HCEC 1CT (cell line): Measurements from ENCODE around the gene MACROH2A1.
A peak's percentile ranks its signal among the peaks of the same experiment; 100 is the strongest.

Source experiments
- DNase-seq: peaks from one replicate; pipeline ENCODE4 v3.0.0-alpha.2; 2017

MACROH2A1 gene

DNA sequence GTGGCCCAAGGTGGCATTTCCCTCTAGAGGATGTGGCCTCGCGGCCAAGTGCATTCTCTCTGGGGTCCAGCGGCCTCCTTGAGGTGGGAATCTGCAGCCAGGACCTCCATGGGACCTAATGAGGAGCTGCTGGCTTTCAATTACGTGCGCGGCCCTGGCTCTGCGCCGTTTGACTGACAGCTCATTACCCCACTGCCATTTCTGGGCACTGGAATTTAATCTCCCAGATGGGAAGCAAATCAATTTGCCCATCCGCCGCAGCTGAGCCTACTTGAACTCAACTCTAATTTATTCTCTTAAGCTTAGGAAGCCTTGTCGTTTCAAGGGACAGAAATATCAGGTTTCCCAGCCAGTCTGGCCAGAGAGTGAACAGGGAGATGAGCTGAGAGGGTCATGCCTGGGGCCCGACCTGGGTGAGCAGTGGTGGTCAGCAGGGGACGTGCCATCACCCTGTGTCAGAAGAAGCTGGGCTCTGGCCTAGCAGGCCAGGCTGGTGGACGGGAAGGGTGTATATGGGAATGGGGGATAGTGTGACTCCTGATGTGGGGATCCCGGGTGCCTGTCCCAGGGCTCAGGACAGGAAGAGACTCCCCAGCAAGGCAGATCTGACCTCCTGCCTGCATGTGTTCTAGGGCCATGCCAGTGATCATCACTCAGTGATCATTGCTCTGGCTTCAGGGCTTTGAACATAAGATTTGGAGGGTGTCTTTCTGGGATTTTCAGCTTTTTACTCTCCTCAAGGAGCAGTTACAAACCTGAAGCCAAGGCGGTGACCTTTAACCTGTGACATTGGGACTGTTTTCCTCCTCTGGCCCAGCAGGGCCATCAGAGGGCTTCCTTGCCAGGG lies 69.7 kb downstream of the MACROH2A1 start:
- no peak for DNase-seq

DNA sequence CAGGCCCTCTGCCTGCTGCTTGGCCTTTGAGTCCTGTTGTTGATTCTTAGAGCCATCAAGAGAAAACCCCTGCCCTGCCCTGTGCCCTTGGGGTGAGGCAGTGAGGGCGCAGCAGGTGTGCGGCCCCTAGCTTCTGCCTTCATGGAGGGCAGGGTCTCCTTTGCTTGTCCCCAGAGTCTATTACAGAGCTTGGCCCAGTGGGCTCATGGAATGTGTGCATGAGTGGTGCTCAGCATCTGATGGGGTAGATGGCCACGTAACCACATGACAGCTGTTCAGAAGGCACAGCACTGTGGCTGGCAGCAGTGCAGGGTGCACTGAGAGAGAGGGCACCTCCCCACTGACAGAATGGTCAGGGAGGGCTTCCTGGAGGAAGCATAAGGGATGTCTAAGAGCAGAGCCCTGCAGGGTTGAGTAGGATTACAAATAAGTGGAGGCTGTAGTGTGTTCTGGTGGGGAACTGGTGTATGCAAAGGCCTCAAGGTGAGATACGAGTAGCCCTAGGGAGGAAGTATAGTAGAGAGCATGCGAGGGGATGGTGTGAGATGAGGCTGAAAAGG lies 70.8 kb downstream of the MACROH2A1 start:
- DNase-seq: no peak

DNA sequence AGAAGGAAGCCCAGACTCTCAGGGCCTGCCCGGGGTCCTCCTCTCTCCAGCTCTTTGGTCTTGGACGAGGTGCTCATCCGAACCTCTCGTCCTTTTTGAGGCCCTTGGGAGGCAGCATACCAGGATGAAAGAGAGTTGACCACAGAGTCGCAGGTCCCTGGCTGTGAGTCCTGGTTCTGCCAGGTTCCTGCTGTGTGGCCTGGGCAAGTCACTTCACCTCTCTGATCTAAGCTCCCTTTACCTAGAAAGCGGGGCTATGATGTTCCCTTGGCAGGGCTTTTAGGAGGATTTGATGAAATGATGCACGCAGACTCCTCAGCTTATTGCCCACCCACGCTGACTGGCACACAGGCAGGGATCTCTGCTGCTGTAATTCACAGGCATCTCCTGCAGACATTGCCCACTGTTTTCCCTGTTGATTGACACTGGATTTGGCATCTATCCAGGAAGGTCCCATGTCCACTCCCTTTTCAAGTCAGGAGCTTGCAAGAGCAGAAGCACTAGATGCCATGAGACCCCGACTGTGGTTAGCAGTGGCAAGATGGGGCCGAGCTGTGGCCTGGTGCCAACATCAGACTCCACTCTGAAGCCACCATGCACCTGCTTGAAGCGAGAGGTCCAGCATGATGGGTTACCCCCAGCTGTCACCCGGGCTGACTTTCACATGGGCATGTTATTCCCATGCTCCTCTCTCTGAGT lies 71.5 kb downstream of the MACROH2A1 start:
- no peak for DNase-seq

DNA sequence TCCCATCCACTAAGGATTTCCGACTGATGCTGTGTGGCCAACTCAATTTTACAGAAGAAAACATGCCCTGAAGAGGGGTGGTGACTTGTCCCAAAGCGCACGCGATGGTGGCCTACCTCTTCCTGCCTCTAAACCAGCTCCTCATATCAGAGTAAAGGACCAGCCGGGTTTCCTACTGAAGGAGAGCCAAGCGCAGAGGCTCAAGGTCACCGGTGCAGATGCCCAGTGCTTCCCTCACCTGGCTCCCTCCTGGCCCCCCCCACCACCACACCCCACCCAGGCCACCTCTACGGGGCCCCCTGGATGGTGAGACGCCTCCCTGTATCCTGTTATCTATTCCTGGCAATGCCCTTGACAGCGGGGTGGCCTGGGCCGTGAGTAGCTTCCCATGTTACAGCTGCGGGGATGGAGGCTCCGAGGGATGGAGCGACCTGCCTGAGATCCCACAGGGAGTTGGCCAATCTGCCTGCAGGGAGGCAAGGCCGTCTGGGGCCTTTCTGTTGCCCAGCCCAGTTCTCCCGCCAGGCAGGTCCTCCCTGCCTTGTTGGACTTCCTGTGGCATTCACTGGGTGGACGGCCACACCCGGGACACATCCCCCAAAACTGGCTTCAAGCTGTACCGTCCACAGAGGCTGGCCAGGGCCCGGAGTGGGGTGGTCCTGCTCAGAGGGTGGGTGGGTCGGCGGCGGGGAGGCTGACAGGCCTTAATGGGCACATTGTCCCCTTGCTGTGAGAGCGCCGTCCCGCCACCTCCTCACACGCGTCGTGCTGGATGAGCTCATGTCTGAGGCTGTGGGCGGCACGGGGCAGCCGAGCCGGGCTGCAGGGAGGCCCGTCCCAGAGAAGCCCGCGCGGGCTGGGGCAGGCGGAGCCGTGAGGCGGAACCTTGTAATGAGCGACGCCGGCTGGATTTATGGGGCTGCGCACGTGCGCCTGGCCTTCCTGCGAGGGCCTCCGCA lies 72.5 kb downstream of the MACROH2A1 start:
- no peak for DNase-seq

DNA sequence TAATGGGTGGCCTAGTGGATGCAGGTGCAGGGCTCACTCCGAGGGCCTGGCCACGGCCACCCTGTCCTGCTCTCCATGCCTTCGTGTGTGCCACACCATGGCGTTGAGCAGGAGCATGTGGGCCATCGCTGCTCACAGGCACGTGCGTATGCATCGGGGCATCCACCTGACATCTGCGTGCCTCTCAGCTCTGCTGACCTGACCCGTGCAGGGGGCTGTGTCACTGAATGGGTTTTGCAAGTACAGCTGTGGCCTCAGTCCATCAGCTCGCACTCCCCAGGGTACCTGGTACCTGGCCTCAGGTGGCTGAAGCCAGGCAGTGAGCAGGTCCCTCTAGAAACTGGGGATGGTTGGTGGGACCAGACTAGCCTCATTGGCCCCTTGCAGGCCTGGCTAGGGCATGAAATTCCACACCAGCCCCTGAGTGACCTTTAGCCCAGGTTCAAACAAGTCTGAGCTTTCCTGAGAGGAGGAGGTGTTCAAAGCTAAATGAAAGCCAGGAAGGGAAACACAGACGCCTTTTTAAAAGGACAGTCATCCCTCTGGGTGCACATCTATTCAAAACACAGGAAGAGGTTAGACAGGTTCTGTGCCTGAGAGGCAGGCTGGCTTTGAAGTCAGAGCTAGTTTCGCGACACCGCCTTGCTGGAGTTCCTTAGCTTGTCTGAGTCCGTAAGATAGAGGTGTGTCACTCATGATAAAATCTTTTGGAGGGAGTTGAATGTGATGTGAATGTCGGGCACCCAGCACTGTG lies 74.0 kb downstream of the MACROH2A1 start:
- DNase-seq: no peak

DNA sequence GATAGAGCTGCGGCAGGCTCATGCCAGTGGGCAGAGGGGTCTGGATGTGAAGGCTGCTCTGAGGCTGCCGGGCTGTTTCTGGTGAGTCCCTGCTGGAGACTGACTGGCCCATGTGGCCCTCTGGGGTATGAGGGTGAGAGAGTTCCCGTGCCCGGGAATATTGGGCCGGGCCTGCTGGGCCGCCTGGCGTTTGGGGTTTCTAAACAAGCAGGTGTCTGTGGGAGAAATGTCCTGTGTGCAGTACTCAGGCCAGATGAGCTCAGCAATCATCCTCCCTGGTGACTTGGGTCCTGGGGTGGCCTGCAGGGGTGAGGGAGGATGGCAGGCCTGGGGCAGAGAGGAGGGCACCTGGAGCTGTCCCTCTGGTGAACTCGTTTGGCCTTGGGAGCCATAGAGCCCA lies 74.9 kb downstream of the MACROH2A1 start:
- DNase-seq: no peak

DNA sequence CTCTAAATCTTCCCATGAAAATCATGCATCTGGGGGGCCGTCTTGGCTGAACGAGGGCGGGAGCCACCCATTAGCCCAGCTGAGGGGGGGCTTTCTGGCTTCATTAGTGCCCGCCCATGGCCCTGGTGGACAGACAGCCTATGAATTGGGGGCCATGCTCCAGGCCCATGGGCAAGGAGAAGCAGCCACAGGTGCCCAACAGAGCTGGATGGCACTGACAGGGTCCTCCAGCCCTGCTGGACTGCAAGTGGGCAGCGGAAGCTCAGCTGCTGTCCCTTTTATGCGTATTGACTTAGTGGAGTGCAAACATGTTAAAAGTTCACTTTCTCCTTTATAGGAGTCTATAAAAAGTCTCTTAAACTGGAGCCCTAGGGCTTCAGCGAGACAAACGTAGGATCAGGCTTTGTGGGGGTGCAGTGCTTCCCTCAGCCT lies 75.3 kb downstream of the MACROH2A1 start:
- no peak for DNase-seq

DNA sequence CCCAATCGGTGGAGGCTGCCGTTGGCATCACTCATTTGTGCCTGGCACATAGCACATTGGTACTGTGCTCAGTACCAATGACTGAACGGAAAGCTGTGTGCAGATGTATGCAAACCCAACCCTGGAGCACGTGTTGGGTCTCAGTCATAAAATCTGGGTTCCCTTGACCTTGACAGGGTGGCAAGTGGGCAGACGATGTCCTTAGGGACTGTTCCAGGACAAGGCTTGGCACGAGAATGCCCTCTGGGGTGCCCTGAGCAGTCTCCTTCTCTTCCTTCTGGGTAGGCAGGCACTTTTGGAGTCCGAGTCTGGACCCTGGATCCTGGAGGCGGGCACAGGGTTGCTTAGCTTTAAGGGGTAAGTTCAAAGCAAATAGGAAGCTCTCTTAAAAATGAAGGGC lies 75.8 kb downstream of the MACROH2A1 start:
- no peak for DNase-seq

DNA sequence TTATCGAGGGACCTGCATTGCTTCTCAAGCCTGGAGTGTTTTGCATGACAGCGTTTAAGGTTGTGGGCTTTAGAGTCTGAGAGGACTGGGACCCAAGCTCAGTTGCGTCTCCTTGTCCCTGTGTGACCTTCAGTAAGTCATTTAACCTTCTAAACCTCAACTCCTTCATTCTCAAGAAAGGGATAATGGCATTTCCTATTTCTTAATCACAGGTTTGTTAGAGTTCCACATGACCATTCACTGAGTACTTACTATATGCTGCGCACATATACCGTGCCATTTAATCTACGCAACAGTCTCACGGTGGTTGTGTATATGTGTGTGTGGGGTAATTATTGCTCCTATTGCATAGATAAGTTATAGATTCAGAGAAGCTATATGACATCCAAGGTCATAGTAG lies 76.3 kb downstream of the MACROH2A1 start:
- DNase-seq: no peak

DNA sequence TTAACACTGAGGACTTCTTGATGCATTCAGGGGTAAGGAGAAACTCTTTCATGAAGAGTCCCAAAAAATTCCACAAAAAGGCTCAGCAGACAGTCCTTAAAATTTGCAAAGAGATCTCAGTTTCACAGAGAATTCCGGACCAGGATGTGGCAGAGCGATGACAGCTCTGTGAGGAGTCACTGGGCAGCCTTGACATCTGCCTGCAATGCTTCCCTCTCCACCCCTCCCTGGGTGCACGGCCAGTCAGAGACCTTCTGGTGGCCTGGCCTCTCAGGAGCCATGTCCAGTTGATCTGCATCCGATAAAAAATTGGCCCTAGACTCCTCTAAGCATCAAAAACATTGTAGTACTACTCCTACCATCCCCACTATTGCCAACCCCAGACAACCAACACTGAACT lies 76.8 kb downstream of the MACROH2A1 start:
- DNase-seq: no peak

DNA sequence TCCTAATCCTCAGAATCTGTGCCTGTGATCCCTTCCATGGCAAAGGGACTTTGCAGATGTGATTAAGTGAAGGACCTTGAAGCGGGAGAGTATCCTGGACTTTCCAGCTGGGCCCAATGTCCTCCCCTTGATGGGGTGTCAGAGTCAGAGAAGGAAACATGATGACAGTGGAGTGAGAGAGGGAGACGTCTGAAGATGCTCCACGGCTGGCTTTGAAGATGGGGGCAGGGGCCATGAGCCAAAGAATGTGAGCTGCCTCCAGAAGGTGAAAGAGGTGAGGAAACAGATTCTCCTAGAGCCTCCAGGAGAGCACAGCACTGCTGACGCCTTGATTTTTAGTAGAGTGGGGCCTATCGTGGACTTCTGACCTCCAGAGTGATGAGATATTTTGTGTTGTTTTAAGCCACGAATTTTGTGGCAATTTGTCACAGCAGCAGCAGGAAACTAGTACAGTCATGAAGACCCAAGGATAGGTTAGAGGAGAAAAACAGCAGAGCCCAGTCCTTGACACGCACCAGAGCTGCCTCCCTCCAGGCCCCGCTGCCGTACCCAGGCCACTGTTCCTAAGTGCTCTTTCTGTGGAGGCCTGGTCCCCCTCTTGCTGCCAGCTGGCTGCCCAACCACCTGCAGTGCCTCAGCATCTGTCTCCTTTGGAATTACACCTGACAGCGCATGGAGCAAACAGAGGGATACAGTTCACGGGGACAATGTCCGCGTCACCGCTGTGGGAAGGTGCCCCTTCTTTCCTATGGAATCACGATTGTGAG lies 78.1 kb downstream of the MACROH2A1 start:
- DNase-seq: no peak

DNA sequence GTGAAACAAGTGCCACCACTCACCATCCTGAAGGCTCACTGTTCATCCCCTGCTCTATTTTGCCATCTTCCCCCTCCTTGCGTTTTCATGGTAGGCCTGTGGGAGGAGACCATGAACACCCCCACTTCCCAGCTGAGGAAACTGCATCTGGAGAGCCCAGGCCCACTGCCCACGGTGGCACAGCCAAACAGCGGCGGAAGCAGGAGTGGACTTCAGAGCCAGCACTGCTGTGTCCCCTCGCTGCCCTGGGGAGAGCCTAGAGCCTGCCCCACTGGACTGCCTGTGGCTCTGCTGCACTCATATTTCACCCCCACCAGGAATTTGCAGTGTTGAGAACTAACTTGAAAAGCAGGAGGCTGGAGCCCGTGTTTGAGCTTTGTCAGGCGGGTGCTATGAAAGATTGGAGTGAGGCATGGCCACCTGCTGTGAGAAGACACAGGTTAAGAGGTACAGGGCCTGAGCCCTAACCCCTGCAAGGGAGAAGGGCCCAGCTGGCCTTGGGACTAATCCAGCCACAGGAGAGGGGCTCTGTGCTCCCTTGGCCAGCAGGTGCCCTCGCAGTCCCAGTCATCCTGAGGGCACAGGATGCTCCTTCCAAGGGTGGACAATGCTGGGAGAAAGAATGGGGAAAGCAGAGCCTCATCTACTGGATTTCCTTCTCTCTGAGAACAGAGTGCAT lies 79.0 kb downstream of the MACROH2A1 start:
- DNase-seq: no peak

DNA sequence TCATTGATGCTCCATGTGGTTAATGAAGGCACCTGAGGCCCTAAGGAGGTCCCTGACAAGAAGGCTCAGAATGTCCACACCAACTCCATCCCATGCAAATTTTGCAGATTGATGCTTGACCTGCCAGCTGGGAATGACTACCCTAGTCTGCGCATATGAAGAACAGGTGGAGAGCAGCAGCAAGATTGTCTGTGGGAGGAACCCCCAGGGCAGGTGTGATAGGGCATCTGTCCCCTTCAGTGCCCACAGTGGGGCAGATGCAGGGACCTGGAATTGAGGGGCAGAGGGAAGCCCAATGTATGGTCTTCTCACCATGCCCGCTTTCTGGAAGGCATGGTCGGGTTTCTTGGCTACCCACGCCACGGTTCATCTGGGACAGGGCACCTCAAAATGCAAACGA lies 79.6 kb downstream of the MACROH2A1 start:
- no peak for DNase-seq

DNA sequence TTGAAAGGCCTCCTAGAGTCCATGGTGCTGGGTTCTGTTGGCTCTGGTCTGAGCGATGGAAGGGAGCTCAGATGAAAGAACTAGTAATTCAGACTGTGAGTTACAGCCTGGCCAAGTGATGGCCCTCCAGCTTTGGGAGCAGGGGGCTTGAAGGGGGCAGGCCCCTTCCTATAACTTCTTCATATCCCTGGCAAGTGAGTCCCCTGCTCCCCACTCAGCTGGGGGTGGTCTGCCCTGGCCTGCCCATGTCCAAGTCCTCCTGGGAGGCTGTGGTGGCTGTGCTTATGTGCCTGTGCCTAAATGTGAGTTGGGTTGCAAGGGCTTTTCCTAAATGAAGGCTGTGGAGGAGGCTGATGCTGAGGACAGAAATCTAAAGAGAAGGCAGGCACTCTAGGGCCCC lies 80.1 kb downstream of the MACROH2A1 start:
- DNase-seq: no peak

DNA sequence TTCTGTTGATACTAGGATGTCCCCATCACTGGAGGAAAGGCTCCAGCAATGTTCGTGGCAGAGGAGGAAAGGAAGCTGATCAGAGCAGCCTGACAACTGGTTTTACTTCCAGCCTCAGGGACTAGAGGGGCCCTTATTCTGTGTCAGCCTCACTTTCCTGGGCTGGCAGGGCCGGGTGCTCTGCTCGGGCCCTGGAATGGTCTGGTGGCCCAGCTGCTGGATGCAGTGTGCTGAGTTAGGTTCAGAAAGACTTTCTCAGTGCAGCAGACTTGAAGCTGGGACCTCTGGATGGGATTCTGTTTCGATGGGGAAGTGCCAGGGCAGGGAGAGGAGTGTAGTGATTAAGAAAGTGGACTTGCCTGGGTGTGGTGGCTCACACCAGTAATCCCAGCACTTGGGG lies 81.0 kb downstream of the MACROH2A1 start:
- DNase-seq: no peak

DNA sequence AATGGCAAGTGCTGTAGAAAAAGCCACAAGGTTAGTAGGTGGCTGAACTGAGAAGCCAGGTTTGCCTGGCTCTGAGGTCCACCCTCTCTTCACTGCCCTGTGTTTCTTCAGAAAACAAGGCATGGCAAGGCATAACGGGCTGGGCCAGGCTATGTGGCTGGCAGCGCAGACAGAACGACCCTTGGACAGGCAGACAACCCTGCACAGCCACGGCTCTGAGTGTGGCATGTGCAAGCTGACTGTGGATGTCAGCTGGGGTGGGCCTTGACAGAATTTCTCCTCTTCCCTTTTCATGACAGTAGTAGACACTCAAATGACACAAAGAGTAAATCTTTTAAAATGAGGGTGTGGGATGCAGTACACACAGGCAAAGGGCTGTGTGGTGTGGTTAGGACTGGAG lies 81.7 kb downstream of the MACROH2A1 start:
- no peak for DNase-seq

DNA sequence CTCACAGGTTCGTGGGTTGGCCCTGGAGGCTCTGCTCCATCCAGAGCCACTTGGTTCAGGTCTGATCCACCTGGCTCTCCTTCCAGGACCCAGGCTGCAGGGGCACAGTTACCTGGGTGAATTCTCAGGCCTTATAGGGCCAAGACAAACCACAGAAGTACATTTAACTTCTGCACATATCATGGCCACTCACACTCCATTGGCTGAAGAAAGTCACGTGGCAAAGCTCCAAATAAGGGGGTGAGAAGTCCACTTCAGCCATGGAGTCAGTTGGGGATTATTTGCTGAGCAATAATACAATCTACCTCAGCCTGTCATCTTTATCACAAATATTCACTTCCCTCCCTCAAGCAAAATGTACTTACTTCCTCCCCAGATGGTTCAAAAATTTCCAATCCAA lies 83.6 kb downstream of the MACROH2A1 start:
- no peak for DNase-seq

DNA sequence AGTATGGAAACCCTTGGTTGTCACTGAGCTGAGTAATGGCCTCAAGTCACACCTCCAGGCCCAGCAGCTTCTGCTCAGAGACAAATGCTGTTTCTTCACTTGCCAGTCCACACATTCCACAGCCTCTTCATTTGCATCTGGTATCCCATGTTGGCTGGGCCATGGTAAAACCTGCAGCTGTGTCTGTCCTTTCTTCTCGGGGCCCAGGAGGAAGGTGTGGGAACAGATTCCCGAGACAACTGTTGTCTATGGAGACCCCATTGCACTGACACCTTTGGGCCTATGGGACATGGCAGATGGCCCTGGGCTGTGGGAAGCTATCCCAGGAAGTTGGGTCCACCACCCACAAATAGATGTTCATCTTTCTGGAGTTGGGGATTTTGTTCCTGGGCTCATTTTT lies 85.1 kb downstream of the MACROH2A1 start:
- no peak for DNase-seq

DNA sequence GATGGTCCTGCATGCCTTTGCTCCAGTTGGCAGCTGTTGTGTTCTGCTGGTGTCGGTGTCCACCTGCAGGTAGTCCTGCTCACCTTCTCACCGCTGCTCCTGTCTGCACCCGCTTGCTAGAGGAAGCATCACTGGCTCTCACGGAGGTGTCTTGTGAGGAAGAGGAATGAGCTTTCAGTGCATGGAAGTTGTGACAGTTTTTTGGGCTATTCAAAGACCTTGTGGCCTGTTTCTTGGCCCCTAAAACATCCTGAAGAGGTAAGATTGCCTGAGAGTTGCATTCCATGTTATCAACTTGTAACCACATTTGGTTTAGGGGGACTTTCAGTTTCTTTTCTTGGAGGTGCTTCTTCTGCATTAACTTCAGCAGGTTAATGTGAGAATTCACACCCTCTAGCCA lies 85.6 kb downstream of the MACROH2A1 start:
- no peak for DNase-seq

DNA sequence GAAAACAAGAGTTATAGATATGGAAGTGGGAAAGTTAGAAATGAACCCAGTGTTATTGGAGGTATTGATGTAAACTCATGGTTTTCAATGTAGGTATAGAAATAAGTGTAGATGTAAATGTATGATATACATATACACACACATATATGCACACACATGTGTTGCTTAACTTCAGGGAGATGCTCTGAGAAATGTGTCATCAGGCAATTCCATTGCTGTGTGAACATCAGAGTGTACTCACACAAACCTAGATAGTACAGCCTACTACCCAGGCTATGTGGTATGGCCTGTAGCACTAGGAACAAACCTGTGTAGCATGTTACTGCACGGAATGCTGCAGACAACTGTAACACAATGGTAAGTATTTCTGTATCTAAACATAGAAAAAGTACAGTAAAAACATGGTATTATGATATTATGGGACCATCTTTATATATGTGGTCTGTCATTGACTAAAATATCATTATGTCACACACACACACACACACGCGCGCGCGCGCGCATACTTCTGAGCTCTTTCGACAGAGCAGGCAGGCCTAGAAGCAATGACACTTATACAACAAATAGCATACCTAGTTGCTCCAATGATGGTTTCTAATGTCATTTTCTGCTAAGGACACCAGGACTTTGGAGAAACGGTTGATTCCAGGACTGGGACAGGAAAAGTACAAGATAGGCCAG lies 86.6 kb downstream of the MACROH2A1 start:
- DNase-seq: peak; percentile 35
